Colonic mucosa (tissue), 4 donors: ENCODE data around the gene TCF4. TPM values are rescaled to one million over a fixed set of nuclear protein-coding genes. Genes with fewer than 3 reads are reported as not detected.

Experiments
- DNase-seq: peaks from one replicate; pipeline ENCODE4 v3.0.0-alpha.2; 2020
- H3K27ac ChIP-seq: fragments of 200-600 bp; one replicate; pipeline ENCODE4 v1.8.0; 2021
- H3K27me3 ChIP-seq: fragments of 200-600 bp; one replicate; pipeline ENCODE4 v1.8.0; 2021
- H3K36me3 ChIP-seq: fragments of 200-600 bp; one replicate; pipeline ENCODE4 v1.8.0; 2021
- H3K4me1 ChIP-seq: fragments of 200-600 bp; one replicate; pipeline ENCODE4 v1.8.0; 2021; ENCODE audit warnings: mild to moderate bottlenecking
- H3K4me3 ChIP-seq: fragments of 200-600 bp; one replicate; pipeline ENCODE4 v1.8.0; 2021
- H3K9ac ChIP-seq, 2 donors: one replicate each; pipeline ENCODE4 v1.7.0; 2013; ENCODE audit warnings: control low read depth in 2 of 2, low read depth in 2 of 2, low read length in 2 of 2
- H3K9me3 ChIP-seq: fragments of 200-600 bp; one replicate; pipeline ENCODE4 v1.8.0; 2021
- CTCF ChIP-seq: fragments of 200-600 bp; IDR thresholded peaks from one replicate; pipeline ENCODE4 v1.8.0; 2022; ENCODE audit warnings: antibody characterized with exemption, mild to moderate bottlenecking
- intact Hi-C: fragments of 100-400 bp; cut with DNase I; formaldehyde crosslinking; loops from one replicate; pipeline ENCODE4 v1.14.1; 2022
- total RNA-seq, 2 donors: library from RNA; stranded (reverse); fragmentation: NEBNext Ultra II Directional in 1 of 2; extraction: Animal tissue kit (Norgen Biotek cat#: 25700) in 1 of 2; gene quantifications; one replicate each; pipeline ENCODE4 v1.2.1, GENCODE V29; 2021
- donor health status: healthy.
- donor health status: DM: no; HTN: no; CAD: no.
- donor health status: DM: no; HTN: no; CAD: no.

TCF4 gene
- total RNA-seq, 2 donors from 2014 or later, result 9.8 to 29.0 TPM

GRCh38 chr18:55290898-55291297 is 297.1 kb downstream of the TCF4 start:
- H3K4me3 ChIP-seq, result no peak overlapping the region
- no peak overlapping the region for H3K9ac ChIP-seq
- no peak for DNase-seq
- H3K9me3 ChIP-seq, result no peaks in the 10 kb centered on the region
- no peaks in the 10 kb centered on the region for H3K27me3 ChIP-seq
- H3K27ac ChIP-seq, result no peak overlapping the region
- H3K4me1 ChIP-seq, result no peaks in the 10 kb centered on the region
- TF ChIP-seq CTCF, result no peak
- no peaks in the 10 kb centered on the region for H3K36me3 ChIP-seq
- intact Hi-C loops, result no loop called here

GRCh38 chr18:55289775-55290174 is 298.2 kb downstream of the TCF4 start:
- no peaks in the 10 kb centered on the region for H3K4me1 ChIP-seq
- no peaks in the 10 kb centered on the region for H3K36me3 ChIP-seq
- H3K9ac ChIP-seq, result no peak overlapping the region
- no peak for TF ChIP-seq CTCF
- H3K27me3 ChIP-seq, result no peaks in the 10 kb centered on the region
- H3K9me3 ChIP-seq, result no peaks in the 10 kb centered on the region
- no peak for DNase-seq
- H3K27ac ChIP-seq, result no peak overlapping the region
- no peak overlapping the region for H3K4me3 ChIP-seq
- intact Hi-C loops, result no loop called here

GRCh38 chr18:55289048-55289447 is 298.9 kb downstream of the TCF4 start:
- Histone ChIP-seq H3K27ac (no peak overlapping the region), H3K4me1 (no peaks in the 10 kb centered on the region), H3K36me3 (no peaks in the 10 kb centered on the region), H3K27me3 (no peaks in the 10 kb centered on the region), H3K4me3 (no peak overlapping the region), H3K9me3 (no peaks in the 10 kb centered on the region), H3K9ac (no peak overlapping the region)
- no peak for DNase-seq
- intact Hi-C loops, result no loop called here
- no peak for TF ChIP-seq CTCF

- TF ChIP-seq CTCF, result no peak
- Histone ChIP-seq H3K27ac (no peak overlapping the region), H3K9me3 (no peaks in the 10 kb centered on the region), H3K9ac (no peak overlapping the region), H3K36me3 (no peaks in the 10 kb centered on the region), H3K27me3 (no peaks in the 10 kb centered on the region), H3K4me1 (no peaks in the 10 kb centered on the region), H3K4me3 (no peak overlapping the region)
- intact Hi-C loops, result no loop called here
- no peak for DNase-seq
Measured at GRCh38 chr18:55287935-55288868, 299.8 kb downstream of the TCF4 start.

- Histone ChIP-seq H3K36me3 (no peaks in the 10 kb centered on the region), H3K27me3 (no peaks in the 10 kb centered on the region), H3K4me1 (no peaks in the 10 kb centered on the region), H3K9me3 (no peaks in the 10 kb centered on the region), H3K27ac (no peak overlapping the region), H3K9ac (no peak overlapping the region), H3K4me3 (no peak overlapping the region)
- no peak for DNase-seq
- intact Hi-C loops, result no loop called here
- TF ChIP-seq CTCF, result no peak
Measured at GRCh38 chr18:55287149-55287806, 300.7 kb downstream of the TCF4 start.
